ENCODE measurements around the gene TBCD. TPM values are rescaled to one million over a fixed set of nuclear protein-coding genes. Genes with fewer than 3 reads are reported as not detected.

TBCD gene
- total and polyA plus RNA-seq, 9 of the 15 experiments (the other 6 are each of a cell fraction or from before 2014, with no cell fraction given), result 8.9 to 98.5 (median 28.0) TPM

DNA sequence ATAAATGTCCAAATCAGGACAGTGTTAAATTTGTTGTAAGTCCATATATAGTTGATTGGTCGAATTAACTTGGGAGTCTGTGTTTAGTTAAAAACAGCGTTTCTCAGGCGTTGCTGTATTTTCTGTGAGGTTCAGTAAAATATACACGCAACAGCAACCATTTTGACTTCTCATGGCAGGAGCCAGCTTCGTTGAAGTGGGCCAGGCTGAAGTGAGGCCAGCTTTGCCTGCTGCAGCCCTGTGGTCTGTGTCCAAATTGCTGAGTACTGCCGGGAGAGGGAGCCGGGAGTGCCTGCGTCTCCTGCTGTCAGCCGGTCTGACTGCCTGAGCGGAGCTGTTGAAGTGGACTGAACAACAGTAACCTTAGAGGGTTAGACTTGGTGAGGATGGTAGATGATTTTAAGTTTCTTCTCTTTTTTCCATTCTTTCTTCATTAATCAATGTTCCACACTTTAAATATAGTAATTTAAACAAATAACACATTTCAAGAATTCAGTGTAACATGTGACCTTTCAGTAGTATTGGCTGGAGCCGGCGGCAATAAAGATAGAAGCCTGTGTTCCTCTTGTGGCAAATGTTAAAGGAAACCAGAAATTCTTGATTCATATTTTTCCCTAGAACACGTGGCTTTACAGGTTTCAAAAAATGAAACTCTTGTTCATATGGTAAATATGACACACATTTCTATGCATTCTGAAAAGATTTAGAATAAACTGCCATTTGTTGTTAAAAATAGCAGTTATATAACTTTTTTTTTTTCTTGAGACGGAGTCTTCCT lies 124.9 kb downstream of the TBCD start (continued):
- TF ChIP-seq, protein P1, sequence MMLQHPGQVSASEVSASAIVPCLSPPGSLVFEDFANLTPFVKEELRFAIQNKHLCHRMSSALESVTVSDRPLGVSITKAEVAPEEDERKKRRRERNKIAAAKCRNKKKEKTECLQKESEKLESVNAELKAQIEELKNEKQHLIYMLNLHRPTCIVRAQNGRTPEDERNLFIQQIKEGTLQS (IDR thresholded peaks at IDR 0.05), result no peak; the same call in 1 of the 2 replicates
- TF ChIP-seq, protein P1 (CRISPR knock-in tag; conservative IDR thresholded peaks at IDR 0.05), result no peak
- no peak for TF ChIP-seq SIX5 (IDR thresholded peaks at IDR 0.05; ENCODE audit: borderline replicate concordance in 1 of 2, insufficient read depth in 1 of 2, low read depth in 1 of 2, low read length in 2 of 2)
- TF ChIP-seq, protein P2, sequence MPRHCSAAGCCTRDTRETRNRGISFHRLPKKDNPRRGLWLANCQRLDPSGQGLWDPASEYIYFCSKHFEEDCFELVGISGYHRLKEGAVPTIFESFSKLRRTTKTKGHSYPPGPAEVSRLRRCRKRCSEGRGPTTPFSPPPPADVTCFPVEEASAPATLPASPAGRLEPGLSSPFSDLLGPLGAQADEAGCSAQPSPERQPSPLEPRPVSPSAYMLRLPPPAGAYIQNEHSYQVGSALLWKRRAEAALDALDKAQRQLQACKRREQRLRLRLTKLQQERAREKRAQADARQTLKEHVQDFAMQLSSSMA (CRISPR knock-in tag; IDR thresholded peaks at IDR 0.05), result no peak
- TF ChIP-seq, protein P3, sequence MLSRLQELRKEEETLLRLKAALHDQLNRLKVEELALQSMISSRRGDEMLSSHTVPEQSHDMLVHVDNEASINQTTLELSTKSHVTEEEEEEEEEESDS (CRISPR knock-in tag; IDR thresholded peaks at IDR 0.05), result no peak
- TF ChIP-seq ZNF134 (CRISPR knock-in tag; conservative IDR thresholded peaks at IDR 0.05), result no peak
- TF ChIP-seq SIN3A (IDR thresholded peaks at IDR 0.05; ENCODE audit: borderline replicate concordance in 2 of 2, control insufficient read depth in 1 of 2, low read depth in 2 of 2, low read length in 2 of 2), result no peak
- TF ChIP-seq TBP (optimal IDR thresholded peaks at IDR 0.05; ENCODE audit: low read depth, low read length), result peak; percentile 49
- TF ChIP-seq EWSR1 (IDR thresholded peaks at IDR 0.05; ENCODE audit: borderline replicate concordance, low read depth, partially characterized antibody), result no peak
- TF ChIP-seq, protein P4, sequence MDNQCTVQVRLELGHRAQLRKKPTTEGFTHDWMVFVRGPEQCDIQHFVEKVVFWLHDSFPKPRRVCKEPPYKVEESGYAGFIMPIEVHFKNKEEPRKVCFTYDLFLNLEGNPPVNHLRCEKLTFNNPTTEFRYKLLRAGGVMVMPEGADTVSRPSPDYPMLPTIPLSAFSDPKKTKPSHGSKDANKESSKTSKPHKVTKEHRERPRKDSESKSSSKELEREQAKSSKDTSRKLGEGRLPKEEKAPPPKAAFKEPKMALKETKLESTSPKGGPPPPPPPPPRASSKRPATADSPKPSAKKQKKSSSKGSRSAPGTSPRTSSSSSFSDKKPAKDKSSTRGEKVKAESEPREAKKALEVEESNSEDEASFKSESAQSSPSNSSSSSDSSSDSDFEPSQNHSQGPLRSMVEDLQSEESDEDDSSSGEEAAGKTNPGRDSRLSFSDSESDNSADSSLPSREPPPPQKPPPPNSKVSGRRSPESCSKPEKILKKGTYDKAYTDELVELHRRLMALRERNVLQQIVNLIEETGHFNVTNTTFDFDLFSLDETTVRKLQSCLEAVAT (IDR thresholded peaks at IDR 0.05), result no peak
- TF ChIP-seq, protein P5, sequence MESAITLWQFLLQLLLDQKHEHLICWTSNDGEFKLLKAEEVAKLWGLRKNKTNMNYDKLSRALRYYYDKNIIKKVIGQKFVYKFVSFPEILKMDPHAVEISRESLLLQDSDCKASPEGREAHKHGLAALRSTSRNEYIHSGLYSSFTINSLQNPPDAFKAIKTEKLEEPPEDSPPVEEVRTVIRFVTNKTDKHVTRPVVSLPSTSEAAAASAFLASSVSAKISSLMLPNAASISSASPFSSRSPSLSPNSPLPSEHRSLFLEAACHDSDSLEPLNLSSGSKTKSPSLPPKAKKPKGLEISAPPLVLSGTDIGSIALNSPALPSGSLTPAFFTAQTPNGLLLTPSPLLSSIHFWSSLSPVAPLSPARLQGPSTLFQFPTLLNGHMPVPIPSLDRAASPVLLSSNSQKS (CRISPR knock-in tag; IDR thresholded peaks at IDR 0.05), result no peak
- TF ChIP-seq TARDBP (IDR thresholded peaks at IDR 0.05), result no peak
- TF ChIP-seq, protein P6, sequence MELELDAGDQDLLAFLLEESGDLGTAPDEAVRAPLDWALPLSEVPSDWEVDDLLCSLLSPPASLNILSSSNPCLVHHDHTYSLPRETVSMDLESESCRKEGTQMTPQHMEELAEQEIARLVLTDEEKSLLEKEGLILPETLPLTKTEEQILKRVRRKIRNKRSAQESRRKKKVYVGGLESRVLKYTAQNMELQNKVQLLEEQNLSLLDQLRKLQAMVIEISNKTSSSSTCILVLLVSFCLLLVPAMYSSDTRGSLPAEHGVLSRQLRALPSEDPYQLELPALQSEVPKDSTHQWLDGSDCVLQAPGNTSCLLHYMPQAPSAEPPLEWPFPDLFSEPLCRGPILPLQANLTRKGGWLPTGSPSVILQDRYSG (tag; conservative IDR thresholded peaks at IDR 0.05; ENCODE audit: low read depth), result 0 out of 2 replicates have a peak, but pooled peaks have one; percentile 33
- TF ChIP-seq NRF1 (conservative IDR thresholded peaks at IDR 0.05 in 1 of 2, IDR thresholded peaks at IDR 0.05 in 1 of 2), result 0 out of 4 replicates have a peak, but pooled peaks have one; percentile 22 to 29
- no peak for TF ChIP-seq POLR2B (IDR thresholded peaks at IDR 0.05; ENCODE audit: low read depth, partially characterized antibody)
- no peak for TF ChIP-seq ZNF274 (IDR thresholded peaks at IDR 0.05; ENCODE audit: borderline replicate concordance, low read depth, low read length)
- no peak for TF ChIP-seq NFATC3 (IDR thresholded peaks at IDR 0.05)
- TF ChIP-seq, protein P7, sequence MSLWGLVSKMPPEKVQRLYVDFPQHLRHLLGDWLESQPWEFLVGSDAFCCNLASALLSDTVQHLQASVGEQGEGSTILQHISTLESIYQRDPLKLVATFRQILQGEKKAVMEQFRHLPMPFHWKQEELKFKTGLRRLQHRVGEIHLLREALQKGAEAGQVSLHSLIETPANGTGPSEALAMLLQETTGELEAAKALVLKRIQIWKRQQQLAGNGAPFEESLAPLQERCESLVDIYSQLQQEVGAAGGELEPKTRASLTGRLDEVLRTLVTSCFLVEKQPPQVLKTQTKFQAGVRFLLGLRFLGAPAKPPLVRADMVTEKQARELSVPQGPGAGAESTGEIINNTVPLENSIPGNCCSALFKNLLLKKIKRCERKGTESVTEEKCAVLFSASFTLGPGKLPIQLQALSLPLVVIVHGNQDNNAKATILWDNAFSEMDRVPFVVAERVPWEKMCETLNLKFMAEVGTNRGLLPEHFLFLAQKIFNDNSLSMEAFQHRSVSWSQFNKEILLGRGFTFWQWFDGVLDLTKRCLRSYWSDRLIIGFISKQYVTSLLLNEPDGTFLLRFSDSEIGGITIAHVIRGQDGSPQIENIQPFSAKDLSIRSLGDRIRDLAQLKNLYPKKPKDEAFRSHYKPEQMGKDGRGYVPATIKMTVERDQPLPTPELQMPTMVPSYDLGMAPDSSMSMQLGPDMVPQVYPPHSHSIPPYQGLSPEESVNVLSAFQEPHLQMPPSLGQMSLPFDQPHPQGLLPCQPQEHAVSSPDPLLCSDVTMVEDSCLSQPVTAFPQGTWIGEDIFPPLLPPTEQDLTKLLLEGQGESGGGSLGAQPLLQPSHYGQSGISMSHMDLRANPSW (CRISPR knock-in tag; IDR thresholded peaks at IDR 0.05), result no peak
- no peak for TF ChIP-seq HCFC1 (IDR thresholded peaks at IDR 0.05; ENCODE audit: low read depth, low read length)
